SK-N-SH (cell line): ENCODE results near the gene PRRT1B.
A peak's percentile ranks its signal among the peaks of the same experiment; 100 is the strongest.

Source experiments
- EP300 ChIP-seq, 2 experiments: IDR thresholded peaks; 2 replicates each; pipeline versions ENCODE4 v1.4.0 to v1.6.1; 2012; ENCODE audit warnings: borderline replicate concordance in 1 of 2, low read depth in 1 of 2, low read length in 1 of 2
- GABPA ChIP-seq: IDR thresholded peaks from 2 replicates; pipeline ENCODE4 v1.4.0; 2012; ENCODE audit warnings: low read depth, mild to moderate bottlenecking
- GATA2 ChIP-seq: sonication (generic); formaldehyde crosslinking; IDR thresholded peaks from 2 replicates; pipeline ENCODE4 v1.5.0; 2020; ENCODE audit warnings: mild to moderate bottlenecking, missing genetic modification reagents
- SIN3A ChIP-seq: IDR thresholded peaks from 2 replicates; pipeline ENCODE4 v1.6.1; 2012; ENCODE audit warnings: low read depth, mild to moderate bottlenecking, low read length, moderate library complexity, borderline replicate concordance
- SMC3 ChIP-seq: IDR thresholded peaks from 2 replicates; pipeline ENCODE4 v1.6.1; 2012; ENCODE audit warnings: low read depth, low read length, improper control_type of control experiment
- TF ChIP-seq, protein P1 (sequence below): fragments of 150-350 bp; IDR thresholded peaks from 2 replicates; pipeline ENCODE4 v1.6.1; 2016; ENCODE audit warnings: mild to moderate bottlenecking, low read depth, low read length
- TF ChIP-seq, protein P2 (sequence below): fragments of 200-600 bp; sonication (generic); IDR thresholded peaks from 2 replicates; pipeline ENCODE4 v1.6.1; 2017; ENCODE audit warnings: antibody characterized with exemption, mild to moderate bottlenecking, moderate library complexity
- TF ChIP-seq, protein P3 (sequence below): IDR thresholded peaks from 2 replicates; pipeline ENCODE4 v1.4.0; 2012; ENCODE audit warnings: low read depth, borderline replicate concordance

DNA sequence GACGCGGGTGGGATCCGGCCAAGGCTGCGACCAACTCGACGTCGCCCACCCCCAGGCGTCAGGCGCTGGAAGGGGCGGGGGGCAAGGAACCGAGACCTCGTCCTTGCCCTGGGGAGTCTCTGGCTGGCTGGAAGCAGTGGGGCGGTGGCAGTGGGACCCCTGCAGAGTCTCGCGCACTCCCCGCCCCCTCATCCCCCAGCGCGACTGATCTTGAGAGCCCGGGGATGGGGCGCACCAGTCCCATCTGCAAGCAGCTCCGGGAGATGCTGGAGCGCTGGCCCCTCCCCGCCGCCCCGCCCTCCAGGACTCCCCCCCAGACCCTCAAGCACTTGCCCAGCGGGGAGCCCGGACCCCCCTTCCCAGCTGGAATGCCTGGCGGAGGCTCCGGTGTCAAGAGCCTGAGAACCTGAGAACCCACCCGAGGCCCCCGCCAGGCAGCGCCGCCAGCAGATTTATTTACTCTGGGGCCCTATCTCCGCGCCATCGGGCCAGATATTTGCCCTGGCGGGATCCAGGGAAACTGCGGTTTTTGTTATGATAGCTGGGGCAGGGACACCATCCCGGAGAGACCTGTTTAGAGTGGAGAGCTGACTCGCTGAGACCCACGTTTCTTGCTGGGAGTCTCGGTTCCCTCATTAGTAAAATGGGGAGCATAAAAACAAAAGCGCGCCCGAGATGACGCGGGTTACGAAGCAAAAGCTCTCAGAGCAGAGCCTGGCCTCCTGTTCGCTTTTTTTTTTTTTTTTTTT is 1.2 kb downstream of the PRRT1B start:
- TF ChIP-seq, protein P1, sequence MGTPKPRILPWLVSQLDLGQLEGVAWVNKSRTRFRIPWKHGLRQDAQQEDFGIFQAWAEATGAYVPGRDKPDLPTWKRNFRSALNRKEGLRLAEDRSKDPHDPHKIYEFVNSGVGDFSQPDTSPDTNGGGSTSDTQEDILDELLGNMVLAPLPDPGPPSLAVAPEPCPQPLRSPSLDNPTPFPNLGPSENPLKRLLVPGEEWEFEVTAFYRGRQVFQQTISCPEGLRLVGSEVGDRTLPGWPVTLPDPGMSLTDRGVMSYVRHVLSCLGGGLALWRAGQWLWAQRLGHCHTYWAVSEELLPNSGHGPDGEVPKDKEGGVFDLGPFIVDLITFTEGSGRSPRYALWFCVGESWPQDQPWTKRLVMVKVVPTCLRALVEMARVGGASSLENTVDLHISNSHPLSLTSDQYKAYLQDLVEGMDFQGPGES = no peak
- no peak for TF ChIP-seq SIN3A
- TF ChIP-seq, protein P2, sequence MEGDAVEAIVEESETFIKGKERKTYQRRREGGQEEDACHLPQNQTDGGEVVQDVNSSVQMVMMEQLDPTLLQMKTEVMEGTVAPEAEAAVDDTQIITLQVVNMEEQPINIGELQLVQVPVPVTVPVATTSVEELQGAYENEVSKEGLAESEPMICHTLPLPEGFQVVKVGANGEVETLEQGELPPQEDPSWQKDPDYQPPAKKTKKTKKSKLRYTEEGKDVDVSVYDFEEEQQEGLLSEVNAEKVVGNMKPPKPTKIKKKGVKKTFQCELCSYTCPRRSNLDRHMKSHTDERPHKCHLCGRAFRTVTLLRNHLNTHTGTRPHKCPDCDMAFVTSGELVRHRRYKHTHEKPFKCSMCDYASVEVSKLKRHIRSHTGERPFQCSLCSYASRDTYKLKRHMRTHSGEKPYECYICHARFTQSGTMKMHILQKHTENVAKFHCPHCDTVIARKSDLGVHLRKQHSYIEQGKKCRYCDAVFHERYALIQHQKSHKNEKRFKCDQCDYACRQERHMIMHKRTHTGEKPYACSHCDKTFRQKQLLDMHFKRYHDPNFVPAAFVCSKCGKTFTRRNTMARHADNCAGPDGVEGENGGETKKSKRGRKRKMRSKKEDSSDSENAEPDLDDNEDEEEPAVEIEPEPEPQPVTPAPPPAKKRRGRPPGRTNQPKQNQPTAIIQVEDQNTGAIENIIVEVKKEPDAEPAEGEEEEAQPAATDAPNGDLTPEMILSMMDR = no peak; the same call in 1 of the 2 replicates
- no peak for TF ChIP-seq GABPA
- TF ChIP-seq SMC3 = no peak
- TF ChIP-seq EP300 (IDR thresholded peaks at IDR 0.05; ENCODE audit: borderline replicate concordance in 1 of 2, low read depth in 1 of 2, low read length in 1 of 2) = no peak
- TF ChIP-seq GATA2 (CRISPR knock-in tag) = peak; percentile 49; the same call in 1 of the 2 replicates
- TF ChIP-seq, protein P3, sequence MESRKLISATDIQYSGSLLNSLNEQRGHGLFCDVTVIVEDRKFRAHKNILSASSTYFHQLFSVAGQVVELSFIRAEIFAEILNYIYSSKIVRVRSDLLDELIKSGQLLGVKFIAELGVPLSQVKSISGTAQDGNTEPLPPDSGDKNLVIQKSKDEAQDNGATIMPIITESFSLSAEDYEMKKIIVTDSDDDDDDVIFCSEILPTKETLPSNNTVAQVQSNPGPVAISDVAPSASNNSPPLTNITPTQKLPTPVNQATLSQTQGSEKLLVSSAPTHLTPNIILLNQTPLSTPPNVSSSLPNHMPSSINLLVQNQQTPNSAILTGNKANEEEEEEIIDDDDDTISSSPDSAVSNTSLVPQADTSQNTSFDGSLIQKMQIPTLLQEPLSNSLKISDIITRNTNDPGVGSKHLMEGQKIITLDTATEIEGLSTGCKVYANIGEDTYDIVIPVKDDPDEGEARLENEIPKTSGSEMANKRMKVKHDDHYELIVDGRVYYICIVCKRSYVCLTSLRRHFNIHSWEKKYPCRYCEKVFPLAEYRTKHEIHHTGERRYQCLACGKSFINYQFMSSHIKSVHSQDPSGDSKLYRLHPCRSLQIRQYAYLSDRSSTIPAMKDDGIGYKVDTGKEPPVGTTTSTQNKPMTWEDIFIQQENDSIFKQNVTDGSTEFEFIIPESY = no peak
